CD4-positive, alpha-beta memory T cell (primary cell): ENCODE measurements around the gene NRSN1. TPM values are rescaled to one million over a fixed set of nuclear protein-coding genes. Genes with fewer than 3 reads are reported as not detected.
A peak's percentile ranks its signal among the peaks of the same experiment; 100 is the strongest.

Source experiments
- CTCF ChIA-PET: fragments of 350-600 bp; sonication (Branson Sonifier 250); formaldehyde crosslinking; loops from one replicate; lab custom pipeline; 2021; ENCODE audit warnings: inconsistent platforms; ENCODE audit not compliant: partially characterized antibody; lab: Charles Lee
- POLR2A ChIA-PET: fragments of 350-600 bp; sonication (Branson Sonifier 250); formaldehyde crosslinking; loops from one replicate; lab custom pipeline; 2021; ENCODE audit not compliant: partially characterized antibody; lab: Charles Lee
- DNase-seq, 5 donors: peaks; one replicate each; pipeline versions ENCODE4 v3.0.0 to v3.0.0-alpha.2; 2020 to 2022; ENCODE audit warnings: mixed read lengths in 1 of 5
- H3K27ac ChIP-seq: one replicate; pipeline ENCODE4 v1.7.0; 2013; ENCODE audit warnings: low read depth, low read length
- H3K27me3 ChIP-seq: 2 replicates; pipeline ENCODE4 v1.7.0; 2013; ENCODE audit warnings: mild to moderate bottlenecking, low read length, moderate library complexity; ENCODE audit not compliant: insufficient read depth
- H3K36me3 ChIP-seq: 2 replicates; pipeline ENCODE4 v1.7.0; 2013; ENCODE audit warnings: mild to moderate bottlenecking, low read length, moderate library complexity; ENCODE audit not compliant: insufficient read depth
- H3K4me1 ChIP-seq: 2 replicates; pipeline ENCODE4 v1.7.0; 2013; ENCODE audit warnings: mild to moderate bottlenecking, low read length, moderate library complexity; ENCODE audit not compliant: insufficient read depth
- H3K4me3 ChIP-seq, 2 donors: one replicate each; pipeline ENCODE4 v1.7.0; 2013; ENCODE audit warnings: low read length in 2 of 2, mild to moderate bottlenecking in 1 of 2
- H3K9me3 ChIP-seq, 2 donors: one replicate each; pipeline ENCODE4 v1.7.0; 2013; ENCODE audit warnings: low read length in 2 of 2, control low read depth in 1 of 2; ENCODE audit not compliant: control insufficient read depth in 1 of 2
- H3K27ac Mint-ChIP-seq, 7 donors: one replicate each; pipeline ENCODE4 v1.8.0; 2020 to 2021; ENCODE audit warnings: mixed read lengths in 7 of 7, mild to moderate bottlenecking in 6 of 7, inconsistent platforms in 3 of 7, moderate library complexity in 3 of 7
- H3K27me3 Mint-ChIP-seq, 2 donors: one replicate each; pipeline ENCODE4 v1.8.0; 2020 to 2021; ENCODE audit warnings: mixed read lengths in 2 of 2
- H3K36me3 Mint-ChIP-seq, 2 donors: one replicate each; pipeline ENCODE4 v1.8.0; 2020 to 2021; ENCODE audit warnings: mixed read lengths in 2 of 2, inconsistent platforms in 1 of 2, mild to moderate bottlenecking in 1 of 2
- H3K4me1 Mint-ChIP-seq, 4 donors: one replicate each; pipeline ENCODE4 v1.8.0; 2020 to 2021; ENCODE audit warnings: mixed read lengths in 4 of 4, mild to moderate bottlenecking in 1 of 4
- H3K4me3 Mint-ChIP-seq, 8 donors: one replicate each; pipeline ENCODE4 v1.8.0; 2020 to 2021; ENCODE audit warnings: mixed read lengths in 8 of 8, mild to moderate bottlenecking in 7 of 8, moderate library complexity in 6 of 8, inconsistent platforms in 3 of 8
- H3K9me3 Mint-ChIP-seq, 8 donors: one replicate each; pipeline ENCODE4 v1.8.0; 2020 to 2021; ENCODE audit warnings: mixed read lengths in 8 of 8, mild to moderate bottlenecking in 5 of 8, inconsistent platforms in 3 of 8, moderate library complexity in 1 of 8
- intact Hi-C: fragments of 100-400 bp; cut with micrococcal nuclease; formaldehyde crosslinking; loops from one replicate; pipeline ENCODE4 v1.15.1; 2023
- polyA plus RNA-seq, 2 donors: library from polyadenylated mRNA; unstranded; fragments of 300-500 nt; fragmentation: Illumina TruSeq; gene quantifications; one replicate each; pipeline ENCODE4 v1.2.3, GENCODE V29; 2021
- total RNA-seq, 2 experiments: library from RNA; stranded (reverse); gene quantifications; one replicate each; pipeline ENCODE4 v1.2.3, GENCODE V29; 2021

Gene NRSN1, protein sequence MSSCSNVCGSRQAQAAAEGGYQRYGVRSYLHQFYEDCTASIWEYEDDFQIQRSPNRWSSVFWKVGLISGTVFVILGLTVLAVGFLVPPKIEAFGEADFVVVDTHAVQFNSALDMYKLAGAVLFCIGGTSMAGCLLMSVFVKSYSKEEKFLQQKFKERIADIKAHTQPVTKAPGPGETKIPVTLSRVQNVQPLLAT
- total RNA-seq (not detected), polyA plus RNA-seq (not detected)

DNA sequence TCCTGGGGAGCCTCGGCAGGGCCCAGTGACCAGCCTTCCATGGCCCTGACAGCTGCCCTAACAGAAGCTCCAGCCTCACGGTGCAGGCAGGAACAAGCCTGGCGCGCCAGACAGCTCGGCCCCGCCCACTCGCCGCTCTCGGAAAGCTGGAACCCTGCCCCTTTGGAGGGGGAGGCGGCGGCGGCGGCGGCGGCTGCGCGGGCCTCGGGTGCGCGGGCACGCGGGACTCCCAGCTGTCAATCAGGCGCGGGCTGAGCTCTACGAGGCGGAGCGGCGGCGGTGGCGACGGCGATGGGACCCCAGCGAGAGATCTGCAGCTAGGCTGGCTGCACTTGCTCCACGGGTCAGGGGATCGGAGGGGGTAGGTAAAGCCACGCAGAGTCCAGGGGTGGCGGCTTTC, at the start of gene NRSN1:
Gene NRSN1 (plus strand): TSS at position 236 of the 400 bp plus-strand sequence. CDS start 8,113 bp downstream, outside the sequence.
- POLR2A ChIA-PET: no interaction called here

DNA sequence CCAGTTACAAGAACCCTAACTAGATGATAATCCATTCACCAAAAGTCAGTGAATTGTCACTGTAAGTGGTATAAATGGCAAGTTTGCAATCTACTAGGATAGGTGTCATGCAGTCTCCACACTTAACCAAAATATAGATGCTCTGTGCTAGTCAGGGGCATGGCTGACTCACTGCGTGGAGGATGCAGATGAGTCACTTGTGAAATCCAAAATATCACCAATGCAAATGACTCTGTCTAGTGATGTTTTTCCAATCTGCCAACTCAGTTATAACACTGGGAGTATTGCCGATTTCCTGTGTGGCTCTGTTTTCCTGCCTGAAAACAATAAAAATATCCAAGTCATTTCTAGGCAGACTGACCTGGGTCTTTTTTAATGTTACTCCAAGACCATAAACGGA, 47.8 kb upstream of the NRSN1 start:
- Histone ChIP-seq H3K27me3 (no peaks in the 10 kb centered on the region), H3K9me3 (no peaks in the 10 kb centered on the region), H3K4me3 (no peak overlapping the region), H3K27ac (no peak overlapping the region), H3K4me1 (no peaks in the 10 kb centered on the region), H3K36me3 (no peaks in the 10 kb centered on the region)
- Mint-ChIP-seq H3K9me3 (peaks cover 0 to 6% (median 3%) of the 10 kb centered on the region in 8 donors), H3K27me3 (peaks cover 0 to 5% of the 10 kb centered on the region in 2 donors), H3K27ac (no peak overlapping the region), H3K4me1 (no peaks in the 10 kb centered on the region), H3K36me3 (no peaks in the 10 kb centered on the region), H3K4me3 (no peak overlapping the region)
- intact Hi-C loops: no loop called here
- ChIA-PET POLR2A (no interaction called here), CTCF (no interaction called here)
- no peak for DNase-seq

More for the DNA sequence above, at the start of gene NRSN1:
- H3K27me3 Mint-ChIP-seq: peaks cover 8 to 16% of the 10 kb centered on the region in 2 donors
- DNase-seq: no peak
- Histone ChIP-seq H3K4me1 (no peaks in the 10 kb centered on the region), H3K27me3 (no peaks in the 10 kb centered on the region), H3K4me3 (no peak within 1 kb of the TSS), H3K36me3 (no peaks in the 10 kb centered on the region), H3K9me3 (no peaks in the 10 kb centered on the region), H3K27ac (no peak within 1 kb of the TSS)
- no peaks in the 10 kb centered on the region for H3K36me3 Mint-ChIP-seq
- H3K4me1 Mint-ChIP-seq: peaks cover 0 to 5% (median 1%) of the 10 kb centered on the region in 4 donors
- intact Hi-C loops: no loop called here
- H3K9me3 Mint-ChIP-seq: peaks cover 0 to 19% (median 2%) of the 10 kb centered on the region in 8 donors
- CTCF ChIA-PET: no interaction called here
- no peak within 1 kb of the TSS for H3K27ac Mint-ChIP-seq
- H3K4me3 Mint-ChIP-seq: peak within 1 kb of the TSS in 1 of 8 donors; percentile 24

DNA sequence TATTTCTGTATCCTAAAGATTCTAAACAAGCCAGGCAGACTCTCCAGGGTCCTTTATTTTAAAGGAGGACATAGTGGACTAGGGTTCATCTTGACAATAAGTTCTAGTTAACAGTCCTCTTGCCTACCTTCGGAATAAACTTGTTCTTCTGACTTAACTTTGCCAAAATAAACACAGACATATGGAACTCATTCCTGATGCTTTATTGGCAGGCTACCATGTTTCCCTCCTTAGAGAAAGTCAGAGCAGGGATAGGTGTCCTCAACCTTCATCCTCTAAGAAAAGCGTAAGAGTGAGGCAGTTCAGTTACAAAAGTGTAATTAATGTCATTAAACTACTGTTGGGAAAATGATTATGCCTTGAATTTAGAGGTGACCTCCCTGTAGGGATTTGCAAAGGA, 46.9 kb upstream of the NRSN1 start:
- CTCF ChIA-PET: no interaction called here

DNA sequence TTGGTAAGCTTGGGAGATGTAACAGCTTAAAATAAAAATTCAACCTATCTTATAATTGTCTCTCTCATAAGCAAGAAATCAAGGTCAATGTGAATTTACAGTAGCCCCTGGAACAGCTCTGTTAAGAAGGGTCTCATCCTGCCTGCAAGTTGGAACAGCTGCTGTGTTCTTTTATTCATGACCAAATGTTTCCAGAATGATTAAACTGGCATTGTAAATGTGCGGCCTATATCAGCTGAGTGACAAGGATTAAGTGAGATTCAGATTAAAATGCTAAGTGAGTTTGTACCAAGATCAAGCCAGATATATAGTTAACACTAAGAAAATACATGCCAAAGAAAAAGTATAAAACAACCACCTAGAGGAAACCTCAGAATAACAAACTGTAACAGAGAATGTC, 45.3 kb upstream of the NRSN1 start:
- Histone ChIP-seq H3K36me3 (no peaks in the 10 kb centered on the region), H3K27ac (no peak overlapping the region), H3K9me3 (no peaks in the 10 kb centered on the region), H3K4me3 (no peak overlapping the region), H3K4me1 (no peaks in the 10 kb centered on the region), H3K27me3 (no peaks in the 10 kb centered on the region)
- Mint-ChIP-seq H3K27ac (no peak overlapping the region), H3K36me3 (no peaks in the 10 kb centered on the region), H3K9me3 (peaks cover 0 to 6% (median 3%) of the 10 kb centered on the region in 8 donors), H3K4me1 (no peaks in the 10 kb centered on the region), H3K4me3 (no peak overlapping the region), H3K27me3 (peaks cover 0 to 5% of the 10 kb centered on the region in 2 donors)
- intact Hi-C loops: no loop called here
- ChIA-PET CTCF (no interaction called here), POLR2A (no interaction called here)
- no peak for DNase-seq

More for the DNA sequence above, 46.9 kb upstream of the NRSN1 start:
- H3K9me3 Mint-ChIP-seq: peaks cover 0 to 6% (median 3%) of the 10 kb centered on the region in 8 donors
- H3K4me1 Mint-ChIP-seq: no peaks in the 10 kb centered on the region
- Histone ChIP-seq H3K4me1 (no peaks in the 10 kb centered on the region), H3K36me3 (no peaks in the 10 kb centered on the region), H3K9me3 (no peaks in the 10 kb centered on the region), H3K27me3 (no peaks in the 10 kb centered on the region), H3K4me3 (no peak overlapping the region), H3K27ac (no peak overlapping the region)
- no peak overlapping the region for H3K27ac Mint-ChIP-seq
- no peak for DNase-seq
- H3K27me3 Mint-ChIP-seq: peaks cover 0 to 5% of the 10 kb centered on the region in 2 donors
- H3K36me3 Mint-ChIP-seq: no peaks in the 10 kb centered on the region
- H3K4me3 Mint-ChIP-seq: no peak overlapping the region
- intact Hi-C loops: no loop called here
- POLR2A ChIA-PET: no interaction called here

DNA sequence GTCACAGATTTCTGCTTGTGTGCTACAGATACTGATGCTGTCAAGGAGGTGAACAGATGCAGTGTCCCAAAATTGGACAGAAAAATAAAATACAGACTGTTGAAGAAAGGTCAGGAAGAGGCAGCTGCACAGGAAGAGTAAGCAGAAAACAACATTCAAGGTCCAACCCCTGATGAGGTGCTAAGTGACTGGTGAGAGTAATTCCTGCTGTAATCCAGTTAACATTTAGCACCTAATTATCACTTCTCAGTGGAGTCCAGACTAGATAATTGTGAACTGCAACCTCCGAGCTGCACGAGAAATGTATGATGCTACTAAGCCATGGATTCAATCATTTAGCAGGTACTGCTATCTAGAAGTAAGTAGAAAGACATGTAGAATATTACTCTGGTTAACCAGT, 36.3 kb upstream of the NRSN1 start:
- H3K27ac ChIP-seq: no peak overlapping the region
- Mint-ChIP-seq H3K4me3 (no peak overlapping the region), H3K36me3 (no peaks in the 10 kb centered on the region), H3K27ac (no peak overlapping the region), H3K4me1 (no peaks in the 10 kb centered on the region), H3K9me3 (peaks cover 0 to 2% (median 0%) of the 10 kb centered on the region in 8 donors), H3K27me3 (no peaks in the 10 kb centered on the region)
- no peak for DNase-seq
- no peak overlapping the region for H3K4me3 ChIP-seq
- no peaks in the 10 kb centered on the region for H3K9me3 ChIP-seq
- POLR2A ChIA-PET: no interaction called here
- no peaks in the 10 kb centered on the region for H3K27me3 ChIP-seq
- CTCF ChIA-PET: no interaction called here
- intact Hi-C loops: no loop called here
- no peaks in the 10 kb centered on the region for H3K36me3 ChIP-seq
- H3K4me1 ChIP-seq: no peaks in the 10 kb centered on the region

DNA sequence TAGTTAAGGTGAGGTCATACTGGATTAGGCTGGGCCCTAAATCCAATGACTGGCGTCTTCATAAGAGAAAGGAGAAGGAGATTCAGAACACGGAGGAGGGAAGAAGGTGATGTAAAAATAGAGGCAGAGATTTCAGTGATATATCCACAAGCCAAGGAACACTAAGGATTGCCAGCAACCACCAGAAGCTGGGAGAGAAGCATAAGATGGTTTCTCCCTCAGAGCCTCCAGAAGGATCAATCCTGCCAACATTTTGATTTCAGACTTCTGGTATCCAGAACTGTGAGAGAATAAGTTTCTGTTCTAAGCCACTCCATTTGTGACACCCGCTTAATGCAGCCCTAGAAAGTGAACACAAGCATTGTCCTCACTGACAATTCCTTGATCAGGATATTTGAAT, 33.6 kb upstream of the NRSN1 start:
- H3K27me3 ChIP-seq: no peaks in the 10 kb centered on the region
- no peak overlapping the region for H3K4me3 Mint-ChIP-seq
- peaks cover 0 to 5% of the 10 kb centered on the region in 2 donors for H3K27me3 Mint-ChIP-seq
- H3K4me3 ChIP-seq: no peak overlapping the region
- H3K4me1 Mint-ChIP-seq: no peaks in the 10 kb centered on the region
- H3K4me1 ChIP-seq: no peaks in the 10 kb centered on the region
- no peak overlapping the region for H3K27ac Mint-ChIP-seq
- DNase-seq: no peak
- no peaks in the 10 kb centered on the region for H3K36me3 Mint-ChIP-seq
- POLR2A ChIA-PET: no interaction called here
- H3K9me3 ChIP-seq: no peaks in the 10 kb centered on the region
- intact Hi-C loops: no loop called here
- H3K9me3 Mint-ChIP-seq: peaks cover 0 to 6% (median 4%) of the 10 kb centered on the region in 8 donors
- H3K36me3 ChIP-seq: no peaks in the 10 kb centered on the region
- CTCF ChIA-PET: no interaction called here
- H3K27ac ChIP-seq: no peak overlapping the region

DNA sequence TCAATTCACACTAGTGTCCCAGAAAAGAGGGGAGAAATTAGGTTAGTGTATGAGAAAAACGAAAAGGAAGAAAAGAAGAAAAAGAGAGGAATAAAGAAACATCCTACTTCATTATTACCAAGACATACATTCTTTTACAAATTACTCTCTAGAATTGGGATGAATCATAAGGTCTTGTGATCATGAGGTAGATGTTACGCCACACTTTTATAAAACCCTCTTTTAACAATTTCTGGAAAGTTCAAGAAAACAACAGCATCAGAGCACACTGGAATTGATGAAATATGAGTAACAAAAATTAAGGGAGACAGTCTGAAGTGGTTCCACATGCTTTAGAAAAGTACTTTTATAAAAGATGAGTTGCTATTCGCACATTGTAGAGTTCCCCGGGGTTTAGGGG, 32.6 kb upstream of the NRSN1 start:
- H3K27ac Mint-ChIP-seq: no peak overlapping the region
- H3K9me3 Mint-ChIP-seq: peaks cover 0 to 6% (median 4%) of the 10 kb centered on the region in 8 donors
- H3K4me1 ChIP-seq: no peaks in the 10 kb centered on the region

More for the DNA sequence above, 32.6 kb upstream of the NRSN1 start:
- no peak for DNase-seq
- intact Hi-C loops: no loop called here
- peaks cover 0 to 5% of the 10 kb centered on the region in 2 donors for H3K27me3 Mint-ChIP-seq
- no peaks in the 10 kb centered on the region for H3K9me3 ChIP-seq
- no peaks in the 10 kb centered on the region for H3K4me1 Mint-ChIP-seq
- H3K27ac ChIP-seq: no peak overlapping the region
- ChIA-PET CTCF (no interaction called here), POLR2A (no interaction called here)
- no peaks in the 10 kb centered on the region for H3K36me3 Mint-ChIP-seq
- no peaks in the 10 kb centered on the region for H3K27me3 ChIP-seq
- H3K4me3 ChIP-seq: no peak overlapping the region
- H3K36me3 ChIP-seq: no peaks in the 10 kb centered on the region
- H3K4me3 Mint-ChIP-seq: no peak overlapping the region
